Ishikawa (cell line): ENCODE results near the gene MYCBPAP.

Source experiments
- CEBPB ChIP-seq: IDR thresholded peaks from 2 replicates; pipeline ENCODE4 v1.6.1; 2012
- CREB1 ChIP-seq: IDR thresholded peaks from 2 replicates; pipeline ENCODE4 v1.6.1; 2012; ENCODE audit warnings: low read depth
- EGR1 ChIP-seq: IDR thresholded peaks from 2 replicates; pipeline ENCODE4 v1.6.1; 2012
- EP300 ChIP-seq: IDR thresholded peaks from 2 replicates; pipeline ENCODE4 v1.6.1; 2012; ENCODE audit warnings: borderline replicate concordance
- FOXM1 ChIP-seq: IDR thresholded peaks from 2 replicates; pipeline ENCODE4 v1.6.1; 2012; ENCODE audit warnings: low read depth, borderline replicate concordance
- NFIC ChIP-seq: IDR thresholded peaks from 2 replicates; pipeline ENCODE4 v1.6.1; 2012
- RAD21 ChIP-seq: IDR thresholded peaks from 2 replicates; pipeline ENCODE4 v1.6.1; 2012; ENCODE audit warnings: low read depth
- TAF1 ChIP-seq: IDR thresholded peaks from 2 replicates; pipeline ENCODE4 v1.6.1; 2012; ENCODE audit warnings: low read depth, mild to moderate bottlenecking
- TCF12 ChIP-seq: IDR thresholded peaks from 2 replicates; pipeline ENCODE4 v1.6.1; 2012; ENCODE audit warnings: low read depth
- TEAD4 ChIP-seq: IDR thresholded peaks from 2 replicates; pipeline ENCODE4 v1.6.1; 2012
- YY1 ChIP-seq: IDR thresholded peaks from 2 replicates; pipeline ENCODE4 v1.6.1; 2012; ENCODE audit warnings: low read depth
- ZBTB7A ChIP-seq: IDR thresholded peaks from 2 replicates; pipeline ENCODE4 v1.6.1; 2012; ENCODE audit warnings: low read depth
- TF ChIP-seq, protein P1 (sequence below): IDR thresholded peaks from 2 replicates; pipeline ENCODE4 v1.6.1; 2012
- TF ChIP-seq, protein P2 (sequence below): IDR thresholded peaks from 2 replicates; pipeline ENCODE4 v1.6.1; 2012
- TF ChIP-seq, protein P3 (sequence below): IDR thresholded peaks from 2 replicates; pipeline ENCODE4 v1.6.1; 2012; ENCODE audit warnings: low read depth, mild to moderate bottlenecking

MYCBPAP gene

DNA sequence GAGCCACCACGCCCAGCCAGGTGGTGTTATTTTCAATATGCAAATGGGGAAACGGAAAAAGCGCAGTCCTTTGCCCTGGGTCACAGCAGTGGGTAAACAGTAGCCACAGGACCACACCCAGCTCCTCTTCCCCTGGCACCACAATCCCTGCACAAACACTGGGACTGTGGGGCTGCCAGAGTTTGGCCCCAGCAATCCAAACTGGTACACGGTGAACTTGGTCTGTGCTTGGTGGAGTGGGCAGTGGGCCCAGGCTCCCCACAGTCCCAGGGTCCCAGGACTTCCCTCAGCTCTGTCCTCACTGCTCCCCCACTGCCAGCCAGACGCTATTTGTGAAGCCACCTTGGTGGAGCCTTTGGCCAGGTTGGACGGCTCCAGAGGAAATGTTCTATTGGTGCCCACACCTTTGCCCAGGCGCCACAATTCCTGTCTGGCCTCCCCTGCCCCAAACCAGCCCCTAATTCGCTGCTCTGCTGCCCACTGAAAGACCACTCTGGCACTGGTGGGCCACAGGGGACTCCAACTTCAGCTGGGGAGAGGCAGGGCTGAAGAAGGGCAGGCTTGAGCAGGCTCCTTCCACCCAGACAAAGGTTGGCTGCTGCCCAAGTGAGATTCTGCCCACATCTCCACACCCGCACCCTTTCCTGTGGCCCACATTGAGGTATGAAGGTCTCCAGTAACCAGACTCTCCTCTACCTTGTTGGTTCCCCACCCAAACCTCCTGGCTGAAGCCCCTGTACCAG, 41.7 kb upstream of the MYCBPAP start:
- TF ChIP-seq CREB1 = no peak
- TF ChIP-seq RAD21 = no peak
- TF ChIP-seq CEBPB = no peak
- TF ChIP-seq, protein P1, sequence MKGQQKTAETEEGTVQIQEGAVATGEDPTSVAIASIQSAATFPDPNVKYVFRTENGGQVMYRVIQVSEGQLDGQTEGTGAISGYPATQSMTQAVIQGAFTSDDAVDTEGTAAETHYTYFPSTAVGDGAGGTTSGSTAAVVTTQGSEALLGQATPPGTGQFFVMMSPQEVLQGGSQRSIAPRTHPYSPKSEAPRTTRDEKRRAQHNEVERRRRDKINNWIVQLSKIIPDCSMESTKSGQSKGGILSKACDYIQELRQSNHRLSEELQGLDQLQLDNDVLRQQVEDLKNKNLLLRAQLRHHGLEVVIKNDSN = no peak
- no peak for TF ChIP-seq FOXM1
- TF ChIP-seq NFIC = no peak
- TF ChIP-seq, protein P2, sequence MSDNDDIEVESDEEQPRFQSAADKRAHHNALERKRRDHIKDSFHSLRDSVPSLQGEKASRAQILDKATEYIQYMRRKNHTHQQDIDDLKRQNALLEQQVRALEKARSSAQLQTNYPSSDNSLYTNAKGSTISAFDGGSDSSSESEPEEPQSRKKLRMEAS = no peak
- TF ChIP-seq TEAD4 = no peak
- no peak for TF ChIP-seq TAF1
- TF ChIP-seq, protein P3, sequence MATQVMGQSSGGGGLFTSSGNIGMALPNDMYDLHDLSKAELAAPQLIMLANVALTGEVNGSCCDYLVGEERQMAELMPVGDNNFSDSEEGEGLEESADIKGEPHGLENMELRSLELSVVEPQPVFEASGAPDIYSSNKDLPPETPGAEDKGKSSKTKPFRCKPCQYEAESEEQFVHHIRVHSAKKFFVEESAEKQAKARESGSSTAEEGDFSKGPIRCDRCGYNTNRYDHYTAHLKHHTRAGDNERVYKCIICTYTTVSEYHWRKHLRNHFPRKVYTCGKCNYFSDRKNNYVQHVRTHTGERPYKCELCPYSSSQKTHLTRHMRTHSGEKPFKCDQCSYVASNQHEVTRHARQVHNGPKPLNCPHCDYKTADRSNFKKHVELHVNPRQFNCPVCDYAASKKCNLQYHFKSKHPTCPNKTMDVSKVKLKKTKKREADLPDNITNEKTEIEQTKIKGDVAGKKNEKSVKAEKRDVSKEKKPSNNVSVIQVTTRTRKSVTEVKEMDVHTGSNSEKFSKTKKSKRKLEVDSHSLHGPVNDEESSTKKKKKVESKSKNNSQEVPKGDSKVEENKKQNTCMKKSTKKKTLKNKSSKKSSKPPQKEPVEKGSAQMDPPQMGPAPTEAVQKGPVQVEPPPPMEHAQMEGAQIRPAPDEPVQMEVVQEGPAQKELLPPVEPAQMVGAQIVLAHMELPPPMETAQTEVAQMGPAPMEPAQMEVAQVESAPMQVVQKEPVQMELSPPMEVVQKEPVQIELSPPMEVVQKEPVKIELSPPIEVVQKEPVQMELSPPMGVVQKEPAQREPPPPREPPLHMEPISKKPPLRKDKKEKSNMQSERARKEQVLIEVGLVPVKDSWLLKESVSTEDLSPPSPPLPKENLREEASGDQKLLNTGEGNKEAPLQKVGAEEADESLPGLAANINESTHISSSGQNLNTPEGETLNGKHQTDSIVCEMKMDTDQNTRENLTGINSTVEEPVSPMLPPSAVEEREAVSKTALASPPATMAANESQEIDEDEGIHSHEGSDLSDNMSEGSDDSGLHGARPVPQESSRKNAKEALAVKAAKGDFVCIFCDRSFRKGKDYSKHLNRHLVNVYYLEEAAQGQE = no peak
- no peak for TF ChIP-seq ZBTB7A
- TF ChIP-seq EGR1 = no peak
- no peak for TF ChIP-seq TCF12
- TF ChIP-seq EP300 = no peak
- no peak for TF ChIP-seq YY1

DNA sequence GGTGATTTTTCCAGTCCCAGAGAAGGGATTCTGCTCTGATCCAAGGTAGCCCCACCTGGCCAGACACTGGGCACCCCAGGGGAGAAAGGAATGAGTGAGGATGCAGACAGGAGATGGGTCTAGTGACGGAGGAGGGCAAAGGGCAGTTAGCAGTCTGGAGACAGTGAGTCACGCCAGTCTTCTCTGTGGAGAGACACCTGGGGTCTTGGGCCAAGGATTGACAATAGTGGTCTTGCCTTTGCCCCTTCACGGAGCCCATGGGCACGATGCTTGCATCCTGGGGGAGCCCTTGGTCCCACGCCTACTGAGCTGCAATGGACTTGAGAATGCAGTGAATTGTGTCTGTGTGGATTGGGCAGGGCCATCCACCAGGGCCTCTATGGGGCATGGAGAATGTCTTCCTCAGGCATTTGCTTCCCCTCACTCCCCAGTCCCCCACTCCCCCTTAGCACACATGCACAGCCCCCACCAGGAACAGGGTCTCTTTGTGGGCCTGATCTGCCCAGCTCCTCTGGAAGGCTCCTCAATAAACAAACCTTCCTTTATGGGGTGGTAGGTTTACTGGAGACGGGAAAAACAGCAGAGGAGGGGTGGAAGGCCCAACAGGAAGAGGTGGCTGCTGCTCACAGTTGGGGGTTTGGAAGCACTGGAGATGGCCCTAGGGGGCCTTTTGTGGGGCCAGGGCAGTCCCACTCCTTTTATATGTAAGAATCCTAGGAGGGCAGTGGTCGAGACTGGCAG, 41.0 kb upstream of the MYCBPAP start:
- TF ChIP-seq, protein P3 = no peak
- TF ChIP-seq RAD21 = no peak
- no peak for TF ChIP-seq ZBTB7A
- no peak for TF ChIP-seq TCF12
- no peak for TF ChIP-seq CREB1
- no peak for TF ChIP-seq NFIC
- TF ChIP-seq TAF1 = no peak
- TF ChIP-seq, protein P2 = no peak
- no peak for TF ChIP-seq EP300
- TF ChIP-seq YY1 = no peak
- no peak for TF ChIP-seq EGR1
- no peak for TF ChIP-seq FOXM1
- TF ChIP-seq TEAD4 = no peak
- no peak for TF ChIP-seq CEBPB
- TF ChIP-seq, protein P1 = no peak

DNA sequence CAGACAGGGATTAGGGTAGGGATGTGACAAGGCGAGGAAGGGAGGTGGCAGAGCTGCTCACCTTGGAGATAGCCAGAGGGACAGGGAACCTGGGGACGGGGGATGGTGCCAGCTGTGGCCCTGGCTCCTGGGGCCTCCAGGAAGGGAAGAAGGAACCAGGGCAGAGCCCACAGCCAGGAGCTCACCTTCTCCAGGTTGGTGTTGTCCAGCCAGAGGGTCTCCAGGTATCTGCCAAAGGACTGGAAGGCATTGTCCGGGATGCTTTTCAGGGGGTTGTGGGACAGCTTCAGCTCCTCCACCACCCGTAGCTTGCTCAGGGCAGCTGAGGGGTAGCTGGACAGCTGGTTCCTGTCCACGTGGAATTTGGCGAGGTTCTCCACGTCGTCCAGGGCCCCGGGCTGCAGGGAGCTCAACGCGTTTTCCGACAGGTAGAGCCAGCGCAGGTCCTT, 40.4 kb upstream of the MYCBPAP start:
- TF ChIP-seq, protein P2 = no peak
- TF ChIP-seq EP300 = no peak
- no peak for TF ChIP-seq ZBTB7A
- no peak for TF ChIP-seq TCF12
- TF ChIP-seq TEAD4 = no peak
- no peak for TF ChIP-seq CREB1
- TF ChIP-seq NFIC = no peak
- no peak for TF ChIP-seq FOXM1
- TF ChIP-seq CEBPB = no peak
- TF ChIP-seq TAF1 = no peak

DNA sequence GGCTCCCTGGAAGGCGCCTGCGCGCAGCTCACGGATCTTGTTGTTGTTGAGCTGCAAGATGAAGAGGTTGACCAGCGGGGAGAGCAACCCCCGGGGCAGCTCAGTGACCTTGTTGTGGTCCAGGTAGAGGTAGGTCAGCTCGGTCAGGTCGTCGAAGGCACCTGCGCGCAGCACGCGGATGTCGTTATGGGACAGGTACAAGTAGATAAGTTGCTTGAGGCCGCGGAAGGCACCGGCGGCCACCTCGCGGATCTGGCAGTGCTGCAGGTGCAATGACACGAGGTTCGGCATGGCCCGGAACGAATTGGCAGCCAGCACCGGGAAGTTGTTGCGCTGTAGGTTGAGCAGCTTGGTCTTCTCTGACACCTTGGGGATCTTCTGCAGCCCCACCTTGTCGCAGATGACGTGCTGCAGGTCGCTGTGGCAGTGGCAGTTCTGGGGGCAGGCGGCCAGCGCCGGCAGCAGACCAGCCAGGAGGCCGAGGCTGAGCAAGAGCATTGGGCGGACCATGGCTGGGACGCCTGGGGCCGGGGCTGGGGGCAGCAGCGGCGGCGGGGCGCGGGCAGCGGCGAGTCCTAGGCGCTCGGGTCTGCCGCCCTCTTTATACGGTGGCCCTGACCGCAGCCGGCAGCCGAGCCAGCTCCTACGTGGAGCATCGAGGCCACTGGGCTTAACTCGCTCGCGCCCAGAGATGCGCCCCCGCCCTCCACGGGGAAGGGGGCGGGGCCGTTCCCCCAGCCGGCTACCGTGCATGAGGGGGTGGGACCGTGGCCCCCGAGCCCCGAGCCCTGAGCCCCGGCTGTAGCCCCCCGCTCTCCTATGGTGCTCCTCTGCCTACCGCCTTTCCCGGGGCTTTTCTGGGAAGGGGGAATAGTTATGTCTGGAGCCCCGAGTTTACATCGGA, 39.7 kb upstream of the MYCBPAP start, which contains the start of gene CHAD:
CHAD (minus strand) TSS at position 577 of the 904 bp plus-strand sequence; CDS start at position 510, 67 bp downstream.
- TF ChIP-seq RAD21 (no peak), TEAD4 (no peak), NFIC (no peak), CREB1 (no peak), TCF12 (no peak), TAF1 (no peak), YY1 (no peak), CEBPB (no peak), EGR1 (no peak), ZBTB7A (no peak), EP300 (no peak)
- TF ChIP-seq, protein P2 = no peak
- TF ChIP-seq, protein P1 = no peak
